Fibroblast of skin of left biceps (primary cell): ENCODE measurements around the gene TEX14.
"Not testable (repeated sequence)": the region's sequence is repeated elsewhere in the genome, so short reads cannot be mapped to it uniquely, and the experiment has no call there.

Experiments
- DNase-seq, 2 experiments: peaks; one replicate each; pipeline ENCODE4 v3.0.0-alpha.2; 2013; ENCODE audit warnings: low read depth in 2 of 2

Gene TEX14

DNA sequence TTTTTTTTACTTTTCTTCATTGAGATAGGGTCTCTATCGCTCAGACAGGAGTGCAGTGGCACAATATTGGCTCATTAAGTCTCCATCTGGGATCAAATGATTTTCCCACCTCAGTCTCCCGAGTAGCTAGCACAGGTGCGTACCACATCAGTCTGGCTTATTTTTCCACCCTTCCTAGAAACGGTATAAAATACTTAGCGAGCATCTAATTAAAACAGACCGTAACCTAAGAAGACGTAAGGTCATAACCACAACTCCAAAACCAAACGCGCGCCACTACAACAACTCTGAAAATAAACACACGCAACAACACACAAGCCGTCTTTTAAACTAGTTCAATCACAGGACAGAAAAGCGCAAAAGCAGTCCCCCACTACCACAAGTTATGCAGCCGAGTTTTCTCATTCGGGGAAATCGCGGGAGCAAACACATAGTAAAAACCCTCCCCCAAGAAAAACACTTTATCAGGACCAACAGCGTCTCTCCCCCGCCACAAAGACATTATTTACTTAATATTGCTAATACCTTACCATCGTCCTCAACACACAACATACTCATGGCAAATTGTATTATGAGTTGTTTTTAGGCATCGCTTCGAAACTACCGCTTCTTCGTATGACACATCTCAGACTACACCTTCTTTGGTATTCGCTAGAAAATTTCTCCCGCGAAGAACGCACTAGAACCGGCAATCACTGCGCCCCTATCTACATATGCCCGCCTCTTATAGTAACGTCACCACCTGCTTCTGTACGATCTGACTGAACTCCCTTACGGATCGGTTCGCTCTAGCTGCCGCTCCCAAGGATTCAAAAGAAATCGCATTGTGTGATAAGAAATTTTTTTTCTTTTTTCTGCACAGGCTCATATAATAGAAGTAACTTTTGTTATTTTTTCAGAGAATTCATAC lies 32.8 kb downstream of the TEX14 start:
- DNase-seq, result peak; percentile 97

DNA sequence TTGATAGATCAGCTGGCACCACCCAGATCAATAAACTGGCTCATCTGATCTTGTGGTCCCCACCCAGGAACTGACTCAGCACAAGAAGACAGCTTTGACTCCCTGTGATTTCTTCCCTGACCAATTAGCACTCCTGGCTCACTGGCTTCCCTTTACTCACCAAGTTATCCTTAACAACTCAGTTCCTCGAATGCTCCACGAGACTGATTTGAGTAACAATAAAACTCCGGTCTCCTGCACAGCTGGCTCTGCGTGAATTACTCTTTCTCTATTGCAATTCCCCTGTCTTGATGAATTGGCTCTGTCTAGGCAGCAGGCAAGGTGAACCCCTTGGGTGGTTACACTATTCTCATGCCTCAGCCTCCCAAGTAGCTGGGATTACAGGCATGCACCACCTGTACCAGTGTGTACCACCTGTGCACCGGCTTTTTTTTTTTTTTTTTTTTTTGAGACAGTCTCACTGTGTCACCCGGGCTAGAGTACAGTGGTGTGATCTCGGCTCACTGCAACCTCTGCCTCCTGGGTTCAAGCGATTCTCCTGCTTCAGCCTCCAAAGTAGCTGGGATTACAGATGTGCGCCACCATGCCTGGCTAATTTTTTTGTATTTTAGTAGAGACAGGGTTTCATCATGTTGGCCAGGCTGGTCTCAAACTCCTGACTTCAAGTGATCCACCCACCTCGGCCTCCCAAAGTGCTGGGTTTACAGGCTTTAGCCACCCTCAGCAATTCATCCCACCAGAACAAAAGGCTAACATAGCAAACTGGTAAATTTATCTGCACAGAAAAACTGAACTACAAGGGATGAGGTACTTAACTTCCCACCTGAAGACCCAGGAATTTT lies 33.7 kb downstream of the TEX14 start:
- not testable (repeated sequence) for DNase-seq

DNA sequence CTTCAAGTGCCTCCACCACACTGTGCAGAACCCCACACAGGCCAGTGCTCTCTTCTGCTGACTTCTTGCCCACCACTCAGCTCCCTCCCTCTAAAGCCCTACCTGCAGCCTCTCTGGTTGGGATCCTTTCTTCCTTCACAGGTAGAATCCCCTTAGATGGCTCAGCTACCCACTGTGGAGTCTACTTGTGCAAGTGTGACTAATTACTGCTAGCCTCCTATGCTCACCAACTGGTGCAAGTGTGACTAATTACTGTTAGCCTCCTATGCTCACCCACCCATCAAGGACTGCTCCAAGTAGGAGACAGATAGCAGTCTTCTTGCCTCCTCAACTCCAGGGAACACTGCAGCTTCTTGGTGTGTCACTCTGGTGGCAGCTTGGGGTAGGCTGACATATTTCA lies 43.6 kb downstream of the TEX14 start:
- no peak for DNase-seq

DNA sequence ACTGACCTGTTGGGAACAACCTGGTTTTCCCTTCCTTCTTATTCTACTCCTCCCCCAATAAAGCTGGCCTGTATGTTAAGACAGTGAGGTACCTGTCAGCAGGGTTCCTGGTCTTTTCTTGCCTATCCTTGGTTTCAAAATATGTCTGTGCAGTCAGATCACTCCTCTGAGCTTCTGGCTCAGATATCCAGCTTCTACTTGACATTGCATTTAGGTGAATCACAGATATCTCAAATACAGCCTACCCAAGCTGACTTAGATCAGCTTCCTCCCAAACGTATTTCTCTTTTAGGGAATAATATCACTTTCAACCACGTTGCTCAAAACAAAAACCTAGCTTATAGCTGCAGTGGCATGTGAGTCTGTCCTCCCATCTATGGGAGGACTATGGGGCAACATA lies 48.7 kb downstream of the TEX14 start:
- peak; percentile 46 to 50 for DNase-seq

DNA sequence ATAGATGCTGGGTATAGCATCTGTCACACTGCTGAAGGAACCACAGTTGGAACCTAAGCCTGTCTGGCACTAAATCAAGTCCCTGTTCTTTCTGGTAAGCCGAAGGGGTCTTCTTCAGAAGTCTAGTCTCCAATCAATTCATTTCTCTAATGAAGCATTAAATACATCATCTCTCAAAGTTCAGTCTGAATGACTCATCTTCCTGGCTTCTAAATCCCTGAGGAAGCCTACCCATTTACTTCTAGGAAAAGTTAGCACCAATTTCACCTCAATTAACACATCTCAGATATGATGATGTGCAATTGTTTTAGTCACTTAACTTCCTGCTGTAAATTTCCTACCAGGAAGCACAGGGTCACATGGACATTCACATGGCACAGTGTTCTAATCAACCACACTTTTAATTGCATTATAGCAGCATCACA lies 49.9 kb downstream of the TEX14 start:
- DNase-seq, result no peak

DNA sequence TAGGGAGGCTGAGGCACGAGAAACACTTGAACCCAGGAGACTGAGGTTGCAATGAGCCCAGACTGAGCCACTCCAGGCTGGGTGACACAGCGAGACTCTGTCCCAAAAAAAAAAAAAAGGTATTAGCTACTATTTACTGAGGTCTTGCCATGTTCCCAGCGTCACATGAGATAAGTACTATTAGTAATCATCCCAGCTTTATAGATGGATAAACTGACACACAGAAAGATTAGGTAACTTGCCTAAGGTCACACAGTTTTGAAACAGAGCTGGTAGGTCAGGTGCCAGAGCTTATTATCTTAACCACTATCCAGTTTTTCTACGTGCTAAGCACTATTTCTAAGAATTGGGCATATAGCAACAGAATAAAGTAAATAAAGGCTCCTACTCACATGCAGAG lies 51.6 kb downstream of the TEX14 start:
- no peak for DNase-seq

DNA sequence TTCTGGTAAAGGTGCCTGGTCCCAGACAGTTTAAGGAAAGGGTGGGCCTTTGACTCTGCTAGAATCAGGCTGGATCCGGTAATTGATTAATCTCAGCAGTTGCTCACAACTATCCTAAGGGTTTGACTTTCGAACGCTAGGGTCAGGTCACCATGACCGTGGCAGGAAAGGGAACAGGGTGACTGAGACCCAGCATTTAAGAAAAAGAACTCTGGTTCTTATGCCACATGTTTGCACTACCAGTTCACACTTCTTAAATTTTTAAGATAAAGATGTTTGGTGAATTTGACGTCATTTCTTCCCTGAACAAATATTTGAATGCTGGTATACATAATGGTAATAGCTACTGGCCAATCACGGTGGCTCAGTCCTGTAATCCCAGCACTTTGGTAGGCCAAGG lies 52.2 kb downstream of the TEX14 start:
- DNase-seq, result no peak

DNA sequence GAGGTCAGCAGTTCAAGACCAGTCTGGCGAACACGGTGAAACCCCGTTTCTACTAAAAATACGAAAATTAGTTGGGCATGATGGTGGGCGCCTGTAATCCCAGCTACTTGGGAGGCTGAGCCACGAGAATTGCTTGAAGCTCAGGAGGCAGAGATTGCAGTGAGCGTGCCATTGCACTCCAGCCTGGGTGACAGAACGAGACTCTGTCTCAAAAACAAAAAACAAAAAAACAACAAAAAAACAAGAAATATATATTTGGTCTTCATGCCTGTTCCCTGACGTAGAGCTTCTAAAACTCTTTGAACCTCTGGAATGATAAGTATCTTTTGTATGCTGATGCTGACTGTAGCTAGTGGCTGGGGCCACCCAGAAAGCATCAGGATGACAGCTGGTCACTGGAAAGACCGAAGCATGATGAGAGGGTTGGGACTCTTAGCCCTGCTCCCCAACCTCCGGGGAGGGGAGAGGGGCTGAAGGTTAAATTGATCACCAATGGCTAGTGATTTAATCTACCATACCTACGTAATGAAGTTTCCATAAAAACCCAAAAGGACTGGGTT lies 54.8 kb downstream of the TEX14 start:
- DNase-seq, result no peak

DNA sequence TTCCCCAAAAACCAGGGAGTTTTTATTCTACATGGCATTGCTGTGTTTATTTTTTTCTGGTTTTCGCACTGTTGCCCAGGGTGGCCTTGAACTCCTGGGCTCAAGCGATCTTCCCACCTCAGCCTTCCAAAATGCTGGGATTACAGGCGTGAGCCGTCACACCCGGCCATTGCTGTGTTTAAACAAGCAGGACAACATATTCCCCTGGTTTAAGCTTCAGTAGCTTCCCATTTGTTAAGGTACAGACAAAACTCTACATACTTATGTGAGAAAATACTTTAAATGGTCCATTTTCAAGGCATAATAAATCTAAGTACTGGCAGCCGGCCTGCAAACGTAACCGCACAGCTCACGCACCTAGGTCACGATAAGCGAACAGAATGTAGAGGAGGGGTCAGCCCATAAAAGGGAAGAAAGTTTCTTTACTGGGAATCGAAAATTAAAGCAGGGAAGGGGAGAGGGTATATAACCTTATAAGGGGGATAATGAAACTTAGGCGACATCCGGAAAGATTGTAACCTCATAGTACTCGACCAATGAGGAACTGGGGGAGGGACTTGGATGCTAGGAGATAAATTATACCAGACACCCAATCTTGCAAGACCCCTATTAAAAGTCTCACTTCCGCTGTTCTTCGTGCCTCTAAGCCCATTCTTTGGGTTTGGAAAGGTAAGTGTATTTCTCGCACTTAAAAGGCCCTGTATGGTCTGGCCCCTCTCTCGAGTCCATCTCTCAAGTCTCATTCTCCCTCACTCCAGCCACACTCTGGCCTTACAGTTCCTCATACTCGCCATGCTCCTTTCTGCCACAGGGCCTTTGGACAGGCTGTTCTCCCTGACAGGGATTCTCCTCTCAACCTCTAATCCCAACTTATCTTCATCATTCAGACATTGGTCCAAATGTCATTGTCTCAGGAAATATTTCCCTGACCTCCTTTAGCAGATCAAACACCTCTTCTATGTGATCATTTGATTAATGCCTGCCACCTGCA lies 59.2 kb downstream of the TEX14 start:
- no peak for DNase-seq

DNA sequence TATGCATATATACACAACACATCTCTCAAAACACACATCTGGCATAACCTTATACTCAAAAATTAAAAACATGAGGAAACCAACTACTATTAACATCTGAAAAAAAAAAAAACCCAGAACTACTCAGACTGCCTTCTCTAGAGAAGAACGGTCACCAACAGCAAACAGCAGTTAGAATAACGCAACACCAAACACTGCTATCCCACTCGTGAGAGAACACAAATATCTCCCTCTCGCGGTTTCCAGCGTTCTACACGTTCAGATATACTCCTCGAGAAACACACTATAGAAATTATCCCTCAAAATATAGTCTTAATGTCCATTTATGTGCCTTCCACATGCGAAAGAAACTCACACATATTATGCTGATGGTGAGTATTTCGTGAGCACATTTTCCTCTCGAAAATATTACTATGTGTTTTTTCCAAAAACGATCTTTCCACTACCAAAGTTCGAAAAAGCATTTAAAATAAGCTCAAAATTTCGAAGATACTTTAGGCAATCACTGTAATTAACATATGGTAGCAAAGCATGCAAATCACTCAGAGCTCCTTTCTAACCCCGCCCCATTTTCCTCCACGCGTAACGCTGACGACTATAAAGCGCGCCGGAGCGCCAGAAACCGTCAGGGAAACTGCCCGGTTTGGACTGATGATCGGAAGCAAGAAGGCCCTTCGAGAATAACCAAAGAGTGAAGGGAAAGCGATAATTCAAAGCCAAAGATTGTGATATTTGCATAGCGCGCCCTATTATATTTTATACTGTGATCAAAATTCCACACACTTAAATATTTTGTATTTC lies 60.1 kb downstream of the TEX14 start:
- DNase-seq, result peak; percentile 99

DNA sequence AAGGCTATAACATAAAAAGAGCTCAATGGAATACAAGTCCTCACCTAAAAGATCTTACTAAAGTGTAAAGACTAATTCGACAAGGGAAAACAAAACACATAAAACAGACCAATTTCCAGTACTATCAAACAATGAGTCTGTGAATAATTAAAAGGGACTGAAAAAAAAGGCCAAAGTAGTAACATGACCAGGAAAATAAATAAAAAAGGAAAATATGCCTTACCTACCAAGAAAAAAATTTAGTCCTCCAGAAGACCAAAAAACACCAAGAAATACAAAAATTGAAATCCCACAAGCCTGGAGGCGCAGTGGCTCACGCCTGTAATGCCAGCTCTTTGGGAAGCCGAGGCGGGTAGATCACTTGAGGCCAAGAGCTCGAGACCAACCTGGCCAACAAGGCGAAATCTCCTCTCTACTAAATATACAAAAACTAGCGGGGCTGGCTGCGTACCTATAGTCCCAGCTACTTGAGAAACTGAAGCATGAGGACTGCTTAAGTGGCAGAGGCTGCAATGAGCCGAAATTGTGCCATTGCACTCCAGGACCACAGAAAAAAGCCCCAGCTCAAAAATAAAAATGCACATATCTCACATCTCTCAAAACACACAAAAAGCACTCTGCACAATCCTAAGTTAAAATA lies 60.8 kb downstream of the TEX14 start:
- DNase-seq, result no peak

DNA sequence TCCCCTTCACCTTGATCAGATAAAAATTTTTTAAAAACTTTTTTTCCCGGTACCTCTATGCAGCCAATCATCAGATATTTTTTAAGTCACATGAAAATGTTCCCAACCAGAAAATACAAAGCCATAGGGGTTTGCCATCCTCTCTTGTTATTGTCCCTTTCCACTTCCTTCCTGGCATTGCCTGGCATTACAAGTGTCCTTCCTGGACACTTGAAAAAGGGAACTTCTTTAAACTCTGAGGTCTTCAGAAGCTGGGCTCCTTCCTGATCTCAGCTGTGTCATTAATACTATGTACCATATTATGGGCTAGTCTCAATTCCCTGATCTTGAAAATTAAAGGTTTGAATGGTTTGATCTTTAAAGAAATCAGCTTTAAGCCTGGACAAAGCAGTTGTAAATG lies 64.9 kb downstream of the TEX14 start:
- no peak for DNase-seq

DNA sequence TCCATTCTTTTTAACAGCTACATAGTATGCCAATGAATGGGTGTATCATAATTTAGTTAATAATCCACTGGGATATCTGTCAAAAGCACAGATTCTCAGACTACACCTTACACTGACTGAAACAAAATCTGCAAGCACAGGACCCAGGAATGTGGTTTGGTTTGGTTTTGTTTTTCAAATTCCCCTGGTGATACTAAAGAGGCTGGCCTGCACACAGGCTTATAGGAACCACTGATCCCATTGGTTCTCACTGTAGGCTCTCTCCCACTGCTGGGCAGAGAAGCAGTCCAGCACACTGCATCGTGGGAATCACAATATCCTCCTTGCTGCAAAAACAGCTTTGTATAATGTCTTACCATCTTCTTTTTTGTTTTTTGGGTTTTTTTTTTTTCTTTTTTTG lies 67.1 kb downstream of the TEX14 start:
- no peak for DNase-seq

DNA sequence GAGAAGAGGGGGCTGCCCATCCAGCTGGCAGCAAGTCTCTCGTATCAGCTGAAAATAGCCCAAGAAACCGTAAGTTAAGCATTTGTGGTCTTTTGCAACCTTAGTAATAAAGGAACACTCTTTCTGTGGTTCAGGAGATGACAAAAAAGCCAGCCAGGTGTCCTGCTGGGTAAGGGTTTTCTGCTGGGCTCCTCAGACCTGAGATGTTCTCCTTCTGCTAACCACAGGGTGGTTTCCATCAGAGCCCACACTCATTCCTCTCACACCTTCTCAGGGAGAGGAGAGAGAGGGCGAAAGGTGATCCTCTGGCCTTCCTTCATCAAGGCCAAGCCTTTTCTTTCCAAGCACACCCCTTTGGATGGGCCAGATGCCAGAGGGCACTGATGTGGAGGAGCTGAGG lies 70.7 kb downstream of the TEX14 start:
- no peak for DNase-seq

DNA sequence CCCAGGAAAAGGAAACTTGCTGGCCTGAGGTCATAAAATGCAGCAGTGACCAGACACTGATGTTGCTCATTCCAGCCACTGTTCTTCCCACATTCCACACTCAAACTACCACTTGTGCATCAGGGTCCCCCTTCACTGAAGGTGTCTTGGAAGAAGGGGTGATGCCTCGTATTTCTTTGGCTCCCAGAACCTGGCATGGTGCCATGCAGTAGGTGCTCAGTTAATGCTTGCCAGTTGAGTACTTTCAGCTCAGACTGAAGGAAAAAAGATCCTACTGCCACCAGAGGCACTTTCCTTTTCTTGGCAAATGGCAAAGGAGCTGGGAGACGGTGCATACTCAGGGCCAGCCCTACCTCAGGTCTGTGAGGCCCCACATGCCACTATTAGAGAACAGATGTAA lies 73.5 kb downstream of the TEX14 start:
- DNase-seq, result no peak

DNA sequence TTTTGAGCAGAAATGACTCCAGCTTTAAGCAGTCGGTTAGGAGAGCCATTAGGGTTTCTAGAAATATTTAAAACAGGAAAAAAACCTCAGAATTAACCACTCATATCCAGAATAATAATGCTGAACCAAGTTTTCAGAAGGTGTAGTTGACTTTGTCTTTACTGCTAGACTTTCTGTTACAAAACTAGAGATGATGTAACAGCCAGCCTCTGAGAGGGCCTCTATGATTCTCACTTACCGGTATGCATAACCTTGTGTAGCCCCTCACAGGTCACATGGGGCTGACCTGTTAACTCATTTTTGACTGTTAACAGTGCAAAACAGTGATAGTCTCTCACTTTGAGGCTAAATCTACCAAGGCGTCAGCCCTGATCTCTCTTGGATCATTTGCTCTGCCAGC lies 74.3 kb downstream of the TEX14 start:
- DNase-seq, result no peak

DNA sequence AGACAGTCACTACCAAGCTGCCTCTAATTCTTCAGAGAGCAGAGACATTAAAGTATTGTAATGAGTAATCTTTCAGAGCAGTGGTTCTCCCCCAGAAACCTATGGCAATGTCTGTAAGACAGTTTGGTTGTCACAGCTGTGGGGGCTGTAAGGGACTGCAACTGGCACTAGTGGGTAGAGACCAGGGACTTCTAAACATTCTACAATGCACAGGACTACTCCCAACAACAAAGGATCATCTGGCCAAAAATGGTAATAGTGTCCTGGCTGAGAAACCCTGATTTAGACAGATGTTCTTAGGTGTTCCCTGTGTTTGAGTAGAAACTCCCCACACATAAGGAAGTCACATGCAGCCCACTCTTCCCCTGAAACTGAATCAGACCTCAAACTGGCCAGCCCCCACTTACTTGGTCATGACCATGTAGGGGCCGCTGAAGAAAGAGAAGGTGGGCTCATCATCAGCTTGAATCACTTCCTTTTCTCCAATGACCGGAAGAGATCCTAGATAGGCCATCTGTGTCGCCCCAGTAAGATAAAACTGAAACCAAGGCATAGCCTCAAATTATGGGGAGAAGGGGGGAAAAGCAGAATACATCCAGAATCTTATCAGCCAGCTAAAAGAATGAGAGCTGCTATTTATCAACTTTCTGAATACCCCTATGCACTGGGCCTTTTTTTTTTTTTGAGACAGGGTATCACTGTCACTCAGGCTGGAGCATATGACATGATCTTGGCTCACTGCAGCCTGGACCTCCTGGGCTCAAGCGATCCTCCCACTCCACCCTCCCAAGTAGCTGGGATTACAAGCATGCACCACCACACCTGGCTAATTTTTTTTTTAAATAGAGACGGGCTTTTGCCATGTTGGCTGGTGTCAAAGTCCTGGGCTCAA lies 75.8 kb downstream of the TEX14 start:
- DNase-seq, result no peak

DNA sequence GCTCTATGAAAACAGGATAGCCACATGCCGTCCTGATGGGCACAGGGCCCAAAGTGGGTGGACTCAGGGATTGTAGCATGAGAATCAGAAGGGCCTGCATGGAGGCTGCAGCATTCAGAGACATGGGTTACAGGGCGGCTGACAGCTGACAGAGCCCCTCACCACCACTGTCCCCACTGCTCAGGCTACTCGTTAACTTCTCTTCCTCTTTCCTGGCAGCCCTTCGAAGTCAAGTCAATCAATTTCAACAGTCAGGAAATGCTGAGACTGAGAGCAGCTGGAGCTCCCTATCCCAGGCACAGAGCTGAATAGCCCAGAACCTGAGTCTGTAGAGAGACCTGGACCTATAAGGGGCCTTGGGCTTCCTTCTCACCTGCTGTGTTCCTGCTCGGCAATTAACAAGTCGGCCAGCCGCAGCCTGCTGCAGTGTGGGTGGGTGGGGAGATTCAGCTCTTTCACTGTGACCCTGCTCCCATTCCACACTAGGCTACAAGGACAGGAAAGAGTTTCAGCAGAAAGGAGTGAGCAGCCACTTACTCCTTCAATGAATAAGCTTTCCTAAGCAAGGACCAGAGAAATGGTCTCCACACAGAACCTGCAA lies 76.9 kb downstream of the TEX14 start:
- DNase-seq, result no peak

DNA sequence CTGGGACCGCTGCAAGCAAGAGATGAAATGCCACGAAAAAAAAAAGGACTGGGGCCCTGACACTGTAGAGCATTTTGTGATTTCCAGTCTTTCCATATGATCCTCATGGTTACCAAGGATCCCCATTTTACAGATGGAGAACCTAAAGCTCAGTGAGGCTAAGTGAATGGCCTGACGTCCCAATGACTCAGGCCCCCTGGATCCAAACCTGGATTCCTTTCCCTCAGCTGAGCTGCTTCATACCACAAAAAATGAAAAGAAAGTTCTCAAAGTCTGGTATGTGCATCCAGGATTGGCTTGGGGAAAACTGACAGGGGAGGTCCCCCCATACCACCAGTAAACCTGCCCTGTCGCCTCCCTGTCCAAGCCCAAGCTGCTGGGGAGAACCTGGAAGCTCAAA lies 80.5 kb downstream of the TEX14 start:
- DNase-seq, result no peak
